PC-9 (cell line): ENCODE results near the gene SRPX.

Experiments
- CTCF ChIP-seq: fragments of 200-600 bp; sonication (generic); conservative IDR thresholded peaks from 2 replicates; pipeline ENCODE4 v1.6.1; 2017; ENCODE audit warnings: mixed run types, antibody characterized with exemption, mild to moderate bottlenecking, moderate library complexity
- EZH2 ChIP-seq: fragments of 200-600 bp; sonication (generic); IDR thresholded peaks from 2 replicates; pipeline ENCODE4 v1.8.0; 2017; ENCODE audit warnings: antibody characterized with exemption, low read depth

DNA sequence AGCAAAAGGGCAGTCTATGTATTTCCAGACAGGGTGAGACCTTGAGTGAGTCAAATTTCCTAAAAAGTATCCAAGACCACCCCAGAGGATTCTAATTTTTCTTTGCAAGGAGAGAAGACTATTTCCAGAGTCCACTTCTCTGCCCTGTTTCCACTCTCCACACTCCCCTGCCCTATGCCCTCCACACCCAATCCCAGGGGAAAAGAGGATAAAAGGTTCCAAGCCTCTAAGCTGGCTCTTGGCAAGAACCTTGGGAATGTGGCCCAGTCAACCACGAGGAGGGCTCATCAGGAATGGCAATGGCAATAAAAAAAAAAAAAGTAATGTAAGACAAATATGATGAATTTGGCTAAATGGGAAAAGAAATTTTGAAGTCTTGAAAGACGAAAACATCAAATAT is 65.9 kb downstream of the SRPX start:
- TF ChIP-seq CTCF (no peak), EZH2 (no peak)
